Activated B cell treated with CpG ODN at 0.5 μM for 24 hours (primary cell): ENCODE data around the gene NADSYN1. TPM values are rescaled to one million over a fixed set of nuclear protein-coding genes. Genes with fewer than 3 reads are reported as not detected.
A peak's percentile ranks its signal among the peaks of the same experiment; 100 is the strongest.

Experiments
- ATAC-seq: fragments of 200-7000 bp; cut with Tn5 transposase; one replicate; pipeline ENCODE4 v1.10.0; 2021; ENCODE audit warnings: low read depth, mild to moderate bottlenecking, moderate library complexity
- CTCF ChIA-PET: fragments of 350-600 bp; sonication (Branson Sonifier 250); formaldehyde crosslinking; loops from one replicate; lab custom pipeline; 2021; ENCODE audit warnings: antibody characterized with exemption; lab: Charles Lee
- POLR2A ChIA-PET: fragments of 350-600 bp; sonication (Branson Sonifier 250); formaldehyde crosslinking; loops from one replicate; lab custom pipeline; 2021; ENCODE audit warnings: antibody characterized with exemption; lab: Charles Lee
- DNase-seq: peaks from one replicate; pipeline ENCODE4 v3.0.0; 2022
- H3K27ac Mint-ChIP-seq: one replicate; pipeline ENCODE4 v1.8.0; 2020; ENCODE audit warnings: mixed read lengths
- H3K27me3 Mint-ChIP-seq: one replicate; pipeline ENCODE4 v1.8.0; 2021; ENCODE audit warnings: mixed read lengths
- H3K36me3 Mint-ChIP-seq: one replicate; pipeline ENCODE4 v1.8.0; 2021; ENCODE audit warnings: low read depth, mixed read lengths
- H3K4me1 Mint-ChIP-seq: one replicate; pipeline ENCODE4 v1.8.0; 2021; ENCODE audit warnings: mixed read lengths
- H3K4me3 Mint-ChIP-seq: one replicate; pipeline ENCODE4 v1.8.0; 2020; ENCODE audit warnings: mild to moderate bottlenecking, mixed read lengths
- H3K9me3 Mint-ChIP-seq: one replicate; pipeline ENCODE4 v1.8.0; 2020; ENCODE audit warnings: mixed read lengths
- intact Hi-C: fragments of 100-400 bp; cut with micrococcal nuclease; formaldehyde crosslinking; loops from one replicate; pipeline ENCODE4 v1.15.1; 2024
- total RNA-seq: library from RNA; stranded (reverse); gene quantifications from 2 replicates; pipeline ENCODE4 v1.2.3, GENCODE V29; 2022
- TF ChIP-seq, protein P1 (sequence below): fragments of 200-600 bp; IDR thresholded peaks from one replicate; pipeline ENCODE4 v1.8.0; 2022; ENCODE audit warnings: antibody characterized with exemption, mild to moderate bottlenecking

Gene NADSYN1
- total RNA-seq, 1 donor from 2014 or later = 146 TPM

DNA sequence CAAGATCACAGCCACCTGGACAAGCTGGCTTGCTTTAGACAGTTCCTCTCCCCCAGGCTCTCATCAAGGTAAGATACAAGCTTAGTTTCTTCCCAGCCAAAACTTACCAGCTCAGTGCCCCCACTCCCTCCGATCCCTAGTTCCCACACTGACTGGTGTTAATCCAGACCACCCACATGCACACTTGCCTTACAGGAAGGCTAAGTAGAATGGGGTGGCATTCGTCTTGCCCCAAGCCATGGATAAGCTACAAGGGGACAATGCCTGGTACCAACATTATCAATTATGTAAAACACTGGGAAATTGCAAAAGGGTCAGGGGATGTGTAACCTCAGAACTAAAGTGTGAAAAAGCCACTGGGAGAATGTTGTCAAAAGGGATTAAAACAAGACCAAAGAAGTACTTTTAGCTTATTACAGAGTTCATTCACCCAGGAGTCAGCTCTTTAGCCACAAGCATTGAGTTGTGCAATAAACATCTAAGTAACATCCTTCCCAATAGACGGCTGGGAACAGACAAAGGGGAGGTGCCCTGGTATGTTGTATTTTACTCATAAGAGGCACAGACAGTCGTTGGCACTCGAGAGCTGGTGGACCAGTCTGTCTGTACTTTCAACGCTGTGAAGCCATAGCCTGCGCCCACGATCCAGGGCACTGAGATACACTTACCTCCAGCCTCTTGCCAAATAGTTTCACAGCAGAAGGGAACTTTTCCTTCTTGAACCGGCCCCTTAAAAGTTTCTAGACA lies 5.9 kb upstream of the NADSYN1 start:
- peaks cover 4% of the 10 kb centered on the region for H3K9me3 Mint-ChIP-seq
- TF ChIP-seq, protein P1, sequence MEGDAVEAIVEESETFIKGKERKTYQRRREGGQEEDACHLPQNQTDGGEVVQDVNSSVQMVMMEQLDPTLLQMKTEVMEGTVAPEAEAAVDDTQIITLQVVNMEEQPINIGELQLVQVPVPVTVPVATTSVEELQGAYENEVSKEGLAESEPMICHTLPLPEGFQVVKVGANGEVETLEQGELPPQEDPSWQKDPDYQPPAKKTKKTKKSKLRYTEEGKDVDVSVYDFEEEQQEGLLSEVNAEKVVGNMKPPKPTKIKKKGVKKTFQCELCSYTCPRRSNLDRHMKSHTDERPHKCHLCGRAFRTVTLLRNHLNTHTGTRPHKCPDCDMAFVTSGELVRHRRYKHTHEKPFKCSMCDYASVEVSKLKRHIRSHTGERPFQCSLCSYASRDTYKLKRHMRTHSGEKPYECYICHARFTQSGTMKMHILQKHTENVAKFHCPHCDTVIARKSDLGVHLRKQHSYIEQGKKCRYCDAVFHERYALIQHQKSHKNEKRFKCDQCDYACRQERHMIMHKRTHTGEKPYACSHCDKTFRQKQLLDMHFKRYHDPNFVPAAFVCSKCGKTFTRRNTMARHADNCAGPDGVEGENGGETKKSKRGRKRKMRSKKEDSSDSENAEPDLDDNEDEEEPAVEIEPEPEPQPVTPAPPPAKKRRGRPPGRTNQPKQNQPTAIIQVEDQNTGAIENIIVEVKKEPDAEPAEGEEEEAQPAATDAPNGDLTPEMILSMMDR = no peak
- peak overlapping the region; percentile 20 for H3K27ac Mint-ChIP-seq
- CTCF ChIA-PET = no interaction called here
- H3K4me3 Mint-ChIP-seq = peak overlapping the region; percentile 92
- intact Hi-C loops = loop anchor here (10.0 kb wide), 1 partner anchor 1772 kb away; the partner anchor contains the start of gene LTO1
- DNase-seq = no peak
- no peaks in the 10 kb centered on the region for H3K27me3 Mint-ChIP-seq
- H3K4me1 Mint-ChIP-seq = peaks cover 40% of the 10 kb centered on the region
- no peak for ATAC-seq
- H3K36me3 Mint-ChIP-seq = peaks cover 44% of the 10 kb centered on the region
- POLR2A ChIA-PET = interaction anchor here (0.6 to 2.5 kb wide), 3 partner anchors 7 to 1809 kb away, joined by 3 to 6 read pairs (median 3); no protein-coding TSS in a partner anchor

DNA sequence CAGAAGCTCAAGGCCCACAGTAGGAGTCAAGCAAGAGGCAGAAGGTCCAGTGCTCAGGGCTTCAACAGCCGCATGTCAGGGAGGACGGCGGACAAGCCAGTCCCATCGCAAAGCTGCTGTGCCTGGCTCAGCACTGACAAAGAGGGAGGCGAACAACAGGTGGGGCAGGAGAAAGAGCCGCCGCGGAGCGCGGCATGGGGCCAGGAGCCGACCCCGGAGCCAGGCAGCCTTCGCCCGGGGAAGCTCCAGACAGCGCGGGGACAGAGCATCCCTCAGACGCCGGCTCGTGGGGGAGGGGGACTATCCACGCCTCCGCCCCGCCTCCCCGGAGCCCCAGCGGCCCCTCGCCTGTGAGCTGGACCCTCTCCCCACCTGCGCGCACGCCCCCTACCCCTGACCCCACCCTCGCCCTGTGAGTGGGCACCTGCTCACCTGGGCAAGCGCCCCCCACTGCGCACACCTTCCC lies 5.2 kb upstream of the NADSYN1 start:
- Mint-ChIP-seq H3K36me3 (peaks cover 41% of the 10 kb centered on the region), H3K9me3 (peaks cover 4% of the 10 kb centered on the region), H3K27ac (peak overlapping the region; percentile 20), H3K4me1 (peaks cover 45% of the 10 kb centered on the region), H3K27me3 (no peaks in the 10 kb centered on the region), H3K4me3 (peak overlapping the region; percentile 92)
- DNase-seq (no peak), ATAC-seq (peak; percentile 19)
- intact Hi-C loops = loop anchor here (2.0 to 10.0 kb wide), 3 partner anchors 1177 to 1773 kb away; partner anchors contain the start of genes FADD, LTO1 and PPFIA1
- TF ChIP-seq, protein P1 = no peak
- CTCF ChIA-PET = no interaction called here
- POLR2A ChIA-PET = interaction anchor here (0.6 to 2.5 kb wide), 3 partner anchors 8 to 1810 kb away, joined by 3 to 6 read pairs (median 3); no protein-coding TSS in a partner anchor

DNA sequence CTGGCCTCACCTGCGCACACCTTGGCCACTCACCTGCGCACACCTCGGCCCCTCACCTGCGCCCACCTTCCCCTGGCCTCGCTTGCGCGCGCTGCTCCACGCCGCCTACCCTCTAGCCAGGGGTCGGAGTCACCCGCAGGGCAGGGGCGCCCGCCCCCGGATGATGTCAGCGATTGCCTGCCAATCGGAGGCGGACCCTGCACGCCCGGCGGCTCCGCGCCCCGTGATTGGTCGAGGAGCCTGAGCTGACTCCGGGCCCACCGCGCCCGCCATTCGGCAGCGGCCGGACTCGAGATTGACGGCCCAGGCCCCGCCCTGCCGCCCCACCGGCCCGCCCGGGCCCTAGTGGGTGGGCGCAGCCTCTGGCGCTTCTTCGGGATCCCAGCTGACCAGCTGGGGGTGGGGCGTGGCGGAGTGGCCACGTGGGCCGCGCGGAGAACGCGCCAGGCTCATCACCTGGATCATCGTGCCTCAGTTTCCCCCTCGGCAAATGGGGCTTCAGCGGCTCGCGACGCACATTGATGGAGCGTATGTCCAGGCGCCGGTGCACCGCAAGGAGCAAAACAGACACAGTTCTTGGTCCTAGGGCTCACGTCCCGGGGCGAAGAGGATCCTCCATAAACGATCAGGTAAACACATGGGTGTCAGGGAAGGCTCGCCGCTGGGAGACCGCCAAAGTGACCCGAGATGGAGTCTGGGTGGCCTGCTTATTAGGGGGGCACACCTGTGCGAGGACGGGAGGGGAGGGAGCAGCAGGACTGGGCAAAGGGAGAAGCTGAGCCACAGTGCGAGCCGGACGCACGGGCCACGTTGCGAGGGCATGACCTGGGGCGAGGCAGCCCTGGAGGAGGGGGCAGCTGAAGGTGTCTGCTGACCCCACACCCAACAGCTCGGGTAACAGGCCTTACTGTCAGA lies 4.5 kb upstream of the NADSYN1 start, which contains the start of gene DHCR7:
Gene DHCR7 (minus strand): TSS at position 137 of the 915 bp plus-strand sequence. CDS start 3,441 bp downstream, outside the sequence.
- peak within 1 kb of the TSS; percentile 92 for H3K4me3 Mint-ChIP-seq
- TF ChIP-seq, protein P1 = no peak
- DNase-seq (peak; percentile 93), ATAC-seq (peak; percentile 81)
- intact Hi-C loops = loop anchor here (2.0 to 10.0 kb wide), 3 partner anchors 1178 to 1774 kb away; partner anchors contain the start of genes FADD, LTO1 and PPFIA1
- ChIA-PET POLR2A (interaction anchor here (1.3 to 2.5 kb wide), 2 partner anchors 9 to 74 kb away, joined by 3 to 6 read pairs; no protein-coding TSS in a partner anchor), CTCF (interaction anchor here (0.8 kb wide), 1 partner anchor 75 kb away, joined by 3 read pairs; no protein-coding TSS in a partner anchor)
- H3K9me3 Mint-ChIP-seq = peaks cover 4% of the 10 kb centered on the region
- peak within 1 kb of the TSS; percentile 71 for H3K27ac Mint-ChIP-seq
- H3K27me3 Mint-ChIP-seq = no peaks in the 10 kb centered on the region
- peaks cover 37% of the 10 kb centered on the region for H3K36me3 Mint-ChIP-seq
- H3K4me1 Mint-ChIP-seq = peaks cover 46% of the 10 kb centered on the region

DNA sequence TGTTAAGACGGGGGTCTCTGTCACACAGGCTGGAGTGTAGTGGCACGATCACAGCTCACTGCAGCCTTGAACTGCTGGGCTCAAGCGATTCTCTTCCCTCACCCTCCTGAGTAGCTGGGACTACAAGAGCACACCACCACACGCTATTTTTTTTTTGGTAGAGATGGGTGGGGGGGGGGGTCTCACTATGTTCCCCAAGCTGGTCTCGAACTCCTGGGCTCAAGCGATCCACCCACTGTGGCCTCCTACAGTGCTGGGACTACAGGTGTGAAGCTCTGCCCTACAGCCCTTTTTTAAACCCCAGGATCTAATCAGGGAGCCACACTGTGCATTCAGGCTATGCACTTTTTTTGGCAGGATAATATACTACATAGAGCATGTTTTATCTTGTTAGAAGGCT lies 3.4 kb upstream of the NADSYN1 start:
- intact Hi-C loops = loop anchor here (2.0 to 10.0 kb wide), 3 partner anchors 1179 to 1775 kb away; partner anchors contain the start of genes FADD, LTO1 and PPFIA1
- ChIA-PET POLR2A (interaction anchor here (2.5 kb wide), 1 partner anchor 76 kb away, joined by 6 read pairs; no protein-coding TSS in a partner anchor), CTCF (interaction anchor here (0.6 to 0.8 kb wide), 2 partner anchors 76 to 124 kb away, joined by 3 to 4 read pairs; no protein-coding TSS in a partner anchor)
- Mint-ChIP-seq H3K4me3 (peak overlapping the region; percentile 92), H3K9me3 (peaks cover 4% of the 10 kb centered on the region), H3K27ac (peak overlapping the region; percentile 71), H3K36me3 (peaks cover 30% of the 10 kb centered on the region), H3K27me3 (no peaks in the 10 kb centered on the region), H3K4me1 (peaks cover 57% of the 10 kb centered on the region)
- DNase-seq = no peak
- TF ChIP-seq, protein P1 = no peak
- no peak for ATAC-seq
